ENCODE results near the gene LRP2.

Gene LRP2

GRCh38 chr2:169225906-169226305 lies 136.4 kb downstream of the LRP2 start:
- H3K4me3 ChIP-seq (ENCODE audit: low read depth in 1 of 2, low read length in 2 of 2): no peak overlapping the region
- no peaks in the 10 kb centered on the region for H3K36me3 ChIP-seq (ENCODE audit: insufficient read depth, low read length)
- no peaks in the 10 kb centered on the region for H3K9me3 ChIP-seq (ENCODE audit: insufficient read depth, low read length, severe bottlenecking)
- no peak overlapping the region for H2AFZ ChIP-seq (ENCODE audit: low read depth, low read length)
- no peaks in the 10 kb centered on the region for H4K20me1 ChIP-seq (ENCODE audit: insufficient read depth, low read length)
- H3K4me2 ChIP-seq (ENCODE audit: insufficient read depth, low read length): no peak overlapping the region
- no peaks in the 10 kb centered on the region for H3K79me2 ChIP-seq (ENCODE audit: insufficient read depth, low read length)
- no peaks in the 10 kb centered on the region for H3K4me1 ChIP-seq (ENCODE audit: insufficient read depth, low read length)
- ATAC-seq (ENCODE audit: insufficient read depth, low read depth): no peak
- H3K27ac ChIP-seq (ENCODE audit: low read length): no peak overlapping the region
- no peak overlapping the region for H3K9ac ChIP-seq (ENCODE audit: low read depth, low read length)
- peaks cover 7% of the 10 kb centered on the region for H3K27me3 ChIP-seq (ENCODE audit: insufficient read depth, low read length, poor library complexity)
- TF ChIP-seq EZH2 (IDR thresholded peaks at IDR 0.05; ENCODE audit: borderline replicate concordance, low read depth, low read length, severe bottlenecking) (no peak), CTCF (IDR thresholded peaks at IDR 0.05; ENCODE audit: borderline replicate concordance, extremely low read depth, low read length, poor library complexity, severe bottlenecking) (no peak)
- DNase-seq: no peak

GRCh38 chr2:169225233-169225750 lies 137.0 kb downstream of the LRP2 start:
- no peak overlapping the region for H3K4me2 ChIP-seq (ENCODE audit: insufficient read depth, low read length)
- no peak overlapping the region for H3K9ac ChIP-seq (ENCODE audit: low read depth, low read length)
- ATAC-seq (ENCODE audit: insufficient read depth, low read depth) (no peak), DNase-seq (no peak)
- H3K4me1 ChIP-seq (ENCODE audit: insufficient read depth, low read length): no peaks in the 10 kb centered on the region
- H3K4me3 ChIP-seq (ENCODE audit: low read depth in 1 of 2, low read length in 2 of 2): no peak overlapping the region
- no peak overlapping the region for H3K27ac ChIP-seq (ENCODE audit: low read length)
- peaks cover 10% of the 10 kb centered on the region for H3K27me3 ChIP-seq (ENCODE audit: insufficient read depth, low read length, poor library complexity)
- no peaks in the 10 kb centered on the region for H3K9me3 ChIP-seq (ENCODE audit: insufficient read depth, low read length, severe bottlenecking)
- H4K20me1 ChIP-seq (ENCODE audit: insufficient read depth, low read length): no peaks in the 10 kb centered on the region
- no peaks in the 10 kb centered on the region for H3K79me2 ChIP-seq (ENCODE audit: insufficient read depth, low read length)
- TF ChIP-seq CTCF (IDR thresholded peaks at IDR 0.05; ENCODE audit: borderline replicate concordance, extremely low read depth, low read length, poor library complexity, severe bottlenecking) (no peak), EZH2 (IDR thresholded peaks at IDR 0.05; ENCODE audit: borderline replicate concordance, low read depth, low read length, severe bottlenecking) (no peak)
- H2AFZ ChIP-seq (ENCODE audit: low read depth, low read length): no peak overlapping the region
- H3K36me3 ChIP-seq (ENCODE audit: insufficient read depth, low read length): no peaks in the 10 kb centered on the region

GRCh38 chr2:169222665-169223064 lies 139.7 kb downstream of the LRP2 start:
- no peak for ATAC-seq (ENCODE audit: insufficient read depth, low read depth)
- Histone ChIP-seq H3K4me3 (ENCODE audit: low read depth in 1 of 2, low read length in 2 of 2) (no peak overlapping the region), H3K9me3 (ENCODE audit: insufficient read depth, low read length, severe bottlenecking) (no peaks in the 10 kb centered on the region)

More at GRCh38 chr2:169222665-169223064, 139.7 kb downstream of the LRP2 start:
- no peak overlapping the region for H3K4me2 ChIP-seq (ENCODE audit: insufficient read depth, low read length)
- H3K36me3 ChIP-seq (ENCODE audit: insufficient read depth, low read length): no peaks in the 10 kb centered on the region
- no peak overlapping the region for H3K9ac ChIP-seq (ENCODE audit: low read depth, low read length)
- H3K27me3 ChIP-seq (ENCODE audit: insufficient read depth, low read length, poor library complexity): peaks cover 10% of the 10 kb centered on the region
- no peak overlapping the region for H2AFZ ChIP-seq (ENCODE audit: low read depth, low read length)
- no peaks in the 10 kb centered on the region for H3K4me1 ChIP-seq (ENCODE audit: insufficient read depth, low read length)
- TF ChIP-seq CTCF (IDR thresholded peaks at IDR 0.05; ENCODE audit: borderline replicate concordance, extremely low read depth, low read length, poor library complexity, severe bottlenecking): no peak
- TF ChIP-seq EZH2 (IDR thresholded peaks at IDR 0.05; ENCODE audit: borderline replicate concordance, low read depth, low read length, severe bottlenecking): no peak
- no peak for DNase-seq
- no peaks in the 10 kb centered on the region for H3K79me2 ChIP-seq (ENCODE audit: insufficient read depth, low read length)
- H3K27ac ChIP-seq (ENCODE audit: low read length): no peak overlapping the region
- H4K20me1 ChIP-seq (ENCODE audit: insufficient read depth, low read length): no peaks in the 10 kb centered on the region

All from DND-41 (cell line).